ENCODE measurements around the gene OSM. TPM values are rescaled to one million over a fixed set of nuclear protein-coding genes. Genes with fewer than 3 reads are reported as not detected.
A peak's percentile ranks its signal among the peaks of the same experiment; 100 is the strongest.

The OSM gene
- total RNA-seq, 4 donors from 2014 or later, result 0.57 to 8.3 TPM; not detected in 2

- no peaks in the 10 kb centered on the region for H3K36me3 ChIP-seq
- intact Hi-C loops (cut with DNase I), result loop anchor here (1.0 to 10.0 kb wide), 2 partner anchors 124 to 222 kb away; partner anchors contain the start of gene RNF215
- H3K9me3 ChIP-seq, result no peaks in the 10 kb centered on the region
- H3K4me3 ChIP-seq, result peak overlapping the region; percentile 5 to 45 (median 32)
- peaks cover 5 to 14% (median 12%) of the 10 kb centered on the region in 4 donors for H3K4me1 ChIP-seq
- WGBS, result 16% methylated on average over 24 of the region's 27 CpGs
- DNase-seq (ENCODE audit: extremely low spot score), result no peak
- TF ChIP-seq, protein P1, sequence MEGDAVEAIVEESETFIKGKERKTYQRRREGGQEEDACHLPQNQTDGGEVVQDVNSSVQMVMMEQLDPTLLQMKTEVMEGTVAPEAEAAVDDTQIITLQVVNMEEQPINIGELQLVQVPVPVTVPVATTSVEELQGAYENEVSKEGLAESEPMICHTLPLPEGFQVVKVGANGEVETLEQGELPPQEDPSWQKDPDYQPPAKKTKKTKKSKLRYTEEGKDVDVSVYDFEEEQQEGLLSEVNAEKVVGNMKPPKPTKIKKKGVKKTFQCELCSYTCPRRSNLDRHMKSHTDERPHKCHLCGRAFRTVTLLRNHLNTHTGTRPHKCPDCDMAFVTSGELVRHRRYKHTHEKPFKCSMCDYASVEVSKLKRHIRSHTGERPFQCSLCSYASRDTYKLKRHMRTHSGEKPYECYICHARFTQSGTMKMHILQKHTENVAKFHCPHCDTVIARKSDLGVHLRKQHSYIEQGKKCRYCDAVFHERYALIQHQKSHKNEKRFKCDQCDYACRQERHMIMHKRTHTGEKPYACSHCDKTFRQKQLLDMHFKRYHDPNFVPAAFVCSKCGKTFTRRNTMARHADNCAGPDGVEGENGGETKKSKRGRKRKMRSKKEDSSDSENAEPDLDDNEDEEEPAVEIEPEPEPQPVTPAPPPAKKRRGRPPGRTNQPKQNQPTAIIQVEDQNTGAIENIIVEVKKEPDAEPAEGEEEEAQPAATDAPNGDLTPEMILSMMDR (IDR thresholded peaks at IDR 0.05), result peak; percentile 95 to 99 (median 98)
- peak in 1 of 2 donors; percentile 30 for TF ChIP-seq POLR2AphosphoS5 (IDR thresholded peaks at IDR 0.05)
- TF ChIP-seq POLR2A (IDR thresholded peaks at IDR 0.05; ENCODE audit: low read depth), result no peak
- peaks cover 0 to 4% (median 0%) of the 10 kb centered on the region in 4 donors for H3K27me3 ChIP-seq
- H3K27ac ChIP-seq (replicated peaks in 1 of 4), result no peak overlapping the region
These were observed 3.5 kb downstream of the OSM start for GRCh38 chr22:30262917-30263741.

DNA sequence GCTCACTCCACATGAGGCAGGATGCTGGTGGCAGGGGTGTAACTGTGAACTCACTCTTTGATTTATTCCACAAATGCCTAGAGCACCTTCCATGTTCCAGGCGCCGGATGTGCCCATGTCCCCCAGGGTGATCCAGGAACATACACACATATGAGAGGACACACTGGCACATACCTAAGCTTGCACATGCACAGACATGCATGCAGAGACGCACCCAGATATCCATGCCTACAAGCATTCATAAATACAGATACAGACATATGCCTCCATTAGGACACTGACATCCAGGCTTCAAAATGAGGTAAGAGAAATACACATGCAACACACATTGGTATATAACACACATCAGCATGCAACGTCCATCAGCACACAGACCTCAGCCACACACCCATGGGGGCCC lies 4.5 kb downstream of the OSM start:
- 88% methylated on average over 4 of the region's 4 CpGs for WGBS
- TF ChIP-seq POLR2A (IDR thresholded peaks at IDR 0.05; ENCODE audit: low read depth), result no peak
- TF ChIP-seq, protein P1 (IDR thresholded peaks at IDR 0.05), result no peak
- no peak for TF ChIP-seq POLR2AphosphoS5 (IDR thresholded peaks at IDR 0.05)
- TF ChIP-seq EP300 (IDR thresholded peaks at IDR 0.05), result no peak
- peaks cover 0 to 4% (median 0%) of the 10 kb centered on the region in 4 donors for H3K27me3 ChIP-seq
- H3K36me3 ChIP-seq, result no peaks in the 10 kb centered on the region
- peaks cover 5 to 14% (median 12%) of the 10 kb centered on the region in 4 donors for H3K4me1 ChIP-seq
- H3K4me3 ChIP-seq, result no peak overlapping the region
- no peaks in the 10 kb centered on the region for H3K9me3 ChIP-seq
- intact Hi-C loops (cut with DNase I), result loop anchor here (10.0 kb wide), 1 partner anchor 223 kb away; no protein-coding TSS in a partner anchor
- DNase-seq (ENCODE audit: extremely low spot score), result no peak
- no peak overlapping the region for H3K27ac ChIP-seq (replicated peaks in 1 of 4)

- no peaks in the 10 kb centered on the region for H3K36me3 ChIP-seq
- peaks cover 0 to 4% (median 0%) of the 10 kb centered on the region in 4 donors for H3K27me3 ChIP-seq
- WGBS, result 71% methylated on average over 8 of the region's 8 CpGs
- intact Hi-C loops (cut with DNase I), result loop anchor here (10.0 kb wide), 1 partner anchor 224 kb away; no protein-coding TSS in a partner anchor
- H3K4me3 ChIP-seq, result no peak overlapping the region
- DNase-seq (ENCODE audit: extremely low spot score), result no peak
- TF ChIP-seq, protein P1 (IDR thresholded peaks at IDR 0.05), result no peak
- no peak for TF ChIP-seq POLR2AphosphoS5 (IDR thresholded peaks at IDR 0.05)
- H3K27ac ChIP-seq (replicated peaks in 1 of 4), result no peak overlapping the region
- no peaks in the 10 kb centered on the region for H3K9me3 ChIP-seq
- H3K4me1 ChIP-seq, result peaks cover 9 to 17% (median 16%) of the 10 kb centered on the region in 4 donors
These were observed 5.5 kb downstream of the OSM start for GRCh38 chr22:30261134-30261533.

GRCh38 chr22:30260682-30261081 lies 6.0 kb downstream of the OSM start:
- H3K4me3 ChIP-seq, result no peak overlapping the region
- no peak for DNase-seq (ENCODE audit: extremely low spot score)
- peaks cover 0 to 4% (median 0%) of the 10 kb centered on the region in 4 donors for H3K27me3 ChIP-seq
- WGBS, result 84% methylated on average over 8 of the region's 8 CpGs
- TF ChIP-seq EP300 (IDR thresholded peaks at IDR 0.05), result no peak
- TF ChIP-seq POLR2A (IDR thresholded peaks at IDR 0.05; ENCODE audit: low read depth), result no peak
- TF ChIP-seq, protein P1 (IDR thresholded peaks at IDR 0.05), result no peak
- TF ChIP-seq POLR2AphosphoS5 (IDR thresholded peaks at IDR 0.05), result no peak
- H3K9me3 ChIP-seq, result no peaks in the 10 kb centered on the region
- no peak overlapping the region for H3K27ac ChIP-seq (replicated peaks in 1 of 4)
- H3K36me3 ChIP-seq, result no peaks in the 10 kb centered on the region
- intact Hi-C loops (cut with DNase I), result loop anchor here (10.0 kb wide), 1 partner anchor 224 kb away; no protein-coding TSS in a partner anchor
- peaks cover 13 to 22% (median 21%) of the 10 kb centered on the region in 4 donors for H3K4me1 ChIP-seq
